IMR-90 (cell line): ENCODE results near the gene TMEM63B. TPM values are rescaled to one million over a fixed set of nuclear protein-coding genes. Genes with fewer than 3 reads are reported as not detected.

ENCODE experiments used
- ATAC-seq: fragments of 200-7000 bp; cut with Tn5 transposase; 2 replicates; pipeline ENCODE4 v1.9.1; 2020; ENCODE audit warnings: low read depth, mild to moderate bottlenecking, moderate library complexity
- BruUV-seq: library from RNA; stranded (reverse); fragments of 400-500 nt; replicated peaks from 2 replicates; lab custom pipeline; 2021; lab: Mats Ljungman, UMichigan
- CTCF ChIA-PET: fragments of 300-600 bp; formaldehyde crosslinking; extraction: SDS; loops from one replicate; lab custom pipeline; 2021; ENCODE audit warnings: antibody characterized with exemption; lab: Yijun Ruan, JAX
- POLR2A ChIA-PET: fragments of 300-600 bp; sonication (Branson Sonifier 250); formaldehyde crosslinking; loops from one replicate; lab custom pipeline; 2022; ENCODE audit warnings: antibody characterized with exemption; ENCODE audit not compliant: unreplicated experiment; lab: Charles Lee
- DNase-seq: peaks from one replicate; pipeline ENCODE4 v3.0.0; 2013
- H2AFZ ChIP-seq: replicated peaks from 2 replicates; pipeline ENCODE3; 2013; ENCODE audit warnings: low read length, mild to moderate bottlenecking; ENCODE audit not compliant: poor library complexity
- H2AK5ac ChIP-seq: 2 replicates; pipeline ENCODE4 v1.6.1; 2013; ENCODE audit warnings: low read depth, low read length, inconsistent platforms
- H2AK9ac ChIP-seq: replicated peaks from 2 replicates; pipeline ENCODE3; 2013; ENCODE audit warnings: mild to moderate bottlenecking, low read depth, low read length, moderate library complexity; ENCODE audit not compliant: poor library complexity
- H2BK120ac ChIP-seq: 2 replicates; pipeline ENCODE4 v1.6.1; 2013; ENCODE audit warnings: low read depth, low read length, inconsistent platforms
- H2BK15ac ChIP-seq: 3 replicates; pipeline ENCODE4 v1.6.1; 2013; ENCODE audit warnings: low read depth, low read length, inconsistent platforms
- H2BK20ac ChIP-seq: 2 replicates; pipeline ENCODE4 v1.6.1; 2013; ENCODE audit warnings: low read depth, mild to moderate bottlenecking, inconsistent platforms, low read length, moderate library complexity
- H2BK5ac ChIP-seq: 2 replicates; pipeline ENCODE4 v1.6.1; 2013; ENCODE audit warnings: mild to moderate bottlenecking, low read depth, low read length, inconsistent platforms; ENCODE audit not compliant: poor library complexity, severe bottlenecking
- H3K14ac ChIP-seq: replicated peaks from 2 replicates; pipeline ENCODE4 v1.6.1; 2013; ENCODE audit warnings: low read depth, low read length, inconsistent platforms
- H3K18ac ChIP-seq: 2 replicates; pipeline ENCODE4 v1.6.1; 2013; ENCODE audit warnings: low read depth, low read length, control low read depth
- H3K23ac ChIP-seq: 2 replicates; pipeline ENCODE4 v1.6.1; 2013; ENCODE audit warnings: low read depth, low read length, inconsistent platforms
- H3K27ac ChIP-seq: 2 replicates; pipeline ENCODE4 v1.5.1; 2013; ENCODE audit warnings: mild to moderate bottlenecking, control low read depth, low read length; ENCODE audit not compliant: insufficient read depth
- H3K27me3 ChIP-seq: 2 replicates; pipeline ENCODE4 v1.6.1; 2013; ENCODE audit warnings: low read length; ENCODE audit not compliant: control insufficient read depth, insufficient read depth
- H3K36me3 ChIP-seq: 2 replicates; pipeline ENCODE4 v1.6.1; 2013; ENCODE audit warnings: low read length, mixed read lengths; ENCODE audit not compliant: control insufficient read depth, insufficient read depth
- H3K4ac ChIP-seq: 2 replicates; pipeline ENCODE4 v1.6.1; 2013; ENCODE audit warnings: low read depth, low read length, inconsistent platforms
- H3K4me1 ChIP-seq: 2 replicates; pipeline ENCODE4 v1.6.1; 2013; ENCODE audit warnings: low read length, mixed read lengths; ENCODE audit not compliant: control insufficient read depth, insufficient read depth
- H3K4me2 ChIP-seq: 2 replicates; pipeline ENCODE4 v1.6.1; 2013; ENCODE audit warnings: low read depth, mild to moderate bottlenecking, control low read depth, low read length, moderate library complexity
- H3K4me3 ChIP-seq: 2 replicates; pipeline ENCODE4 v1.5.1; 2013; ENCODE audit warnings: low read depth, mild to moderate bottlenecking, control low read depth, low read length, moderate library complexity; ENCODE audit not compliant: insufficient read depth
- H3K56ac ChIP-seq: 2 replicates; pipeline ENCODE4 v1.6.1; 2013; ENCODE audit warnings: low read length, inconsistent platforms; ENCODE audit not compliant: insufficient read depth; ENCODE audit errors: extremely low read depth
- H3K79me1 ChIP-seq, 2 experiments: 2 replicates each; pipeline ENCODE4 v1.6.1; 2013; ENCODE audit warnings: low read length in 2 of 2, inconsistent platforms in 1 of 2, low read depth in 1 of 2
- H3K9ac ChIP-seq: 2 replicates; pipeline ENCODE4 v1.6.1; 2013; ENCODE audit warnings: low read depth, low read length, control low read depth
- H3K9me1 ChIP-seq: 2 replicates; pipeline ENCODE4 v1.6.1; 2013; ENCODE audit warnings: low read length, inconsistent platforms; ENCODE audit not compliant: insufficient read depth
- H3K9me3 ChIP-seq: 2 replicates; pipeline ENCODE4 v1.6.1; 2013; ENCODE audit warnings: low read length; ENCODE audit not compliant: control insufficient read depth, insufficient read depth
- H4K20me1 ChIP-seq: 2 replicates; pipeline ENCODE4 v1.6.1; 2013; ENCODE audit warnings: low read length, inconsistent platforms; ENCODE audit not compliant: insufficient read depth
- H4K5ac ChIP-seq: 2 replicates; pipeline ENCODE4 v1.6.1; 2013; ENCODE audit warnings: mild to moderate bottlenecking, low read depth, low read length, control low read depth
- H4K8ac ChIP-seq, 2 experiments: 2 replicates each; pipeline ENCODE4 v1.6.1; 2013; ENCODE audit warnings: low read depth in 2 of 2, low read length in 2 of 2, control low read depth in 1 of 2, inconsistent platforms in 1 of 2
- H4K91ac ChIP-seq: 2 replicates; pipeline ENCODE4 v1.6.1; 2013; ENCODE audit warnings: low read depth, low read length, inconsistent platforms; ENCODE audit not compliant: insufficient read depth
- BHLHE40 ChIP-seq: fragments of 150-350 bp; IDR thresholded peaks from 2 replicates; pipeline ENCODE4 v1.6.1; 2016; ENCODE audit warnings: mild to moderate bottlenecking, low read depth, low read length
- CEBPB ChIP-seq: IDR thresholded peaks from 2 replicates; pipeline ENCODE4 v1.6.1; 2012; ENCODE audit warnings: low read depth, low read length, improper control_type of control experiment
- CTCF ChIP-seq: conservative IDR thresholded peaks from 2 replicates; pipeline ENCODE4 v1.5.1; 2012; ENCODE audit warnings: mild to moderate bottlenecking, low read depth, low read length, improper control_type of control experiment
- ELK1 ChIP-seq: fragments of 150-350 bp; IDR thresholded peaks from 2 replicates; pipeline ENCODE4 v1.6.1; 2016; ENCODE audit warnings: low read depth, mild to moderate bottlenecking, low read length, moderate library complexity, borderline replicate concordance
- FOS ChIP-seq: fragments of 150-350 bp; IDR thresholded peaks from 2 replicates; pipeline ENCODE4 v1.6.1; 2016; ENCODE audit warnings: low read depth, low read length
- MAFK ChIP-seq: IDR thresholded peaks from 2 replicates; pipeline ENCODE4 v1.6.1; 2012; ENCODE audit warnings: low read depth, low read length, improper control_type of control experiment
- MAZ ChIP-seq: IDR thresholded peaks from 2 replicates; pipeline ENCODE4 v1.6.1; 2012; ENCODE audit warnings: low read depth, mild to moderate bottlenecking, low read length, improper control_type of control experiment, moderate library complexity, borderline replicate concordance
- MXI1 ChIP-seq: IDR thresholded peaks from 2 replicates; pipeline ENCODE4 v1.6.1; 2012; ENCODE audit warnings: low read depth, mild to moderate bottlenecking, low read length, moderate library complexity, borderline replicate concordance
- NFE2L2 ChIP-seq: fragments of 150-350 bp; IDR thresholded peaks from 2 replicates; pipeline ENCODE4 v1.6.1; 2016; ENCODE audit warnings: low read depth, mild to moderate bottlenecking, low read length
- POLR2A ChIP-seq: IDR thresholded peaks from 2 replicates; pipeline ENCODE4 v1.6.1; 2012; ENCODE audit warnings: mild to moderate bottlenecking, low read depth, low read length
- RAD21 ChIP-seq: IDR thresholded peaks from 2 replicates; pipeline ENCODE4 v1.6.1; 2012; ENCODE audit warnings: low read length, improper control_type of control experiment
- RCOR1 ChIP-seq: IDR thresholded peaks from 2 replicates; pipeline ENCODE4 v1.6.1; 2012; ENCODE audit warnings: mild to moderate bottlenecking, low read length, improper control_type of control experiment; ENCODE audit not compliant: insufficient replicate concordance
- RFX5 ChIP-seq: IDR thresholded peaks from 2 replicates; pipeline ENCODE4 v1.8.0; 2012; ENCODE audit warnings: low read depth, mild to moderate bottlenecking, low read length, moderate library complexity
- SMC3 ChIP-seq: fragments of 150-350 bp; IDR thresholded peaks from 2 replicates; pipeline ENCODE4 v1.6.1; 2016; ENCODE audit warnings: low read depth, mild to moderate bottlenecking, antibody characterized with exemption, low read length, moderate library complexity
- USF2 ChIP-seq: fragments of 150-350 bp; IDR thresholded peaks from 2 replicates; pipeline ENCODE4 v1.6.1; 2017; ENCODE audit warnings: mild to moderate bottlenecking, antibody characterized with exemption, low read length, low read depth
- WGBS, 2 experiments: methylation state at CpG; one replicate each; pipeline versions ENCODE4 v1.1.5 to v1.1.7; 2013; ENCODE audit warnings: missing lambda C conversion rate in 2 of 2; ENCODE audit not compliant: insufficient read length in 1 of 2; ENCODE audit errors: extremely low coverage in 2 of 2; 5-methylcytosine and 5-hydroxymethylcytosine counted together
- dilution Hi-C: fragments of 300-500 bp; cut with HindIII; formaldehyde crosslinking; loops from one replicate; pipeline ENCODE4 v1.14.3; 2018; ENCODE audit warnings: low sequenced_read_pairs; ENCODE audit not compliant: unreplicated experiment
- in situ Hi-C: fragments of 300-500 bp; cut with MboI; formaldehyde crosslinking; loops from 3 replicates; pipeline ENCODE4 v1.14.3; 2019; ENCODE audit warnings: low sequenced_read_pairs, inconsistent platforms, mixed read lengths
- intact Hi-C: fragments of 100-400 bp; cut with micrococcal nuclease; formaldehyde crosslinking; loops from 2 replicates; pipeline ENCODE4 v1.10.0; 2022
- polyA plus RNA-seq, 3 experiments: library from polyadenylated mRNA; depleted of rRNA; stranded (reverse); fragments of >200 nt; gene quantifications; 2 replicates each; pipeline ENCODE4 v1.2.3, GENCODE V29; 2012; ENCODE audit warnings: low replicate concordance in 1 of 3
- total RNA-seq: library from RNA; depleted of rRNA; stranded (reverse); fragments of >200 nt; gene quantifications from 2 replicates; pipeline ENCODE4 v1.2.3, GENCODE V29; 2012

The TMEM63B gene
- total and polyA plus RNA-seq, 2 of the 4 experiments (the other 2 are of a cell fraction) = 12.2 to 42.6 TPM

- H3K79me1 ChIP-seq = no peaks in the 10 kb centered on the region
- dilution Hi-C loops (no loop called here), in situ Hi-C loops (no loop called here), intact Hi-C loops (loop anchor here (1.0 kb wide), 1 partner anchor 59 kb away; no protein-coding TSS in a partner anchor)
- H3K18ac ChIP-seq = no peak overlapping the region
- H3K4me3 ChIP-seq = no peak overlapping the region
- 0 out of 2 replicates have a peak overlapping the region, but pooled peaks have one; percentile 58 for H3K14ac ChIP-seq
- no peak overlapping the region for H3K56ac ChIP-seq
- no peak overlapping the region for H2BK15ac ChIP-seq
- H3K9me1 ChIP-seq = 0 out of 2 replicates have a peak, but pooled peaks cover 9% of the 10 kb centered on the region
- no peak for DNase-seq
- no peak overlapping the region for H3K4me2 ChIP-seq
- H3K9ac ChIP-seq = no peak overlapping the region
- H4K91ac ChIP-seq = no peak overlapping the region
- H2AK5ac ChIP-seq = no peak overlapping the region
- 90% methylated on average over 5 of the region's 9 CpGs; no CpG with 5 or more reads in 1 of the 2 experiments for WGBS, 2 experiments
- no peaks in the 10 kb centered on the region; the same call in 1 of the 2 replicates for H4K20me1 ChIP-seq
- H3K9me3 ChIP-seq = no peaks in the 10 kb centered on the region
- H2AK9ac ChIP-seq = no peak overlapping the region
- H3K4me1 ChIP-seq = no peaks in the 10 kb centered on the region
- BruUV-seq = no TSS peak
- peaks cover 5% of the 10 kb centered on the region; the same call in 1 of the 2 replicates for H3K27me3 ChIP-seq
- no peak overlapping the region for H3K23ac ChIP-seq
- POLR2A ChIA-PET = no interaction called here
- H4K8ac ChIP-seq = 0 out of 4 replicates have a peak overlapping the region, but pooled peaks of 1 of the 2 experiments have one; percentile 5
- H2AFZ ChIP-seq = peak overlapping the region; percentile 57
- ATAC-seq = no peak
- no peak overlapping the region for H2BK120ac ChIP-seq
- H2BK20ac ChIP-seq = no peak overlapping the region
- no peak overlapping the region for H2BK5ac ChIP-seq
- H4K5ac ChIP-seq = no peak overlapping the region
- CTCF ChIA-PET = no interaction called here
- no peaks in the 10 kb centered on the region for H3K36me3 ChIP-seq
- H3K4ac ChIP-seq = peak overlapping the region; percentile 34; the same call in 1 of the 2 replicates
- no peak overlapping the region for H3K27ac ChIP-seq
- TF ChIP-seq RFX5 (no peak), MAZ (no peak), USF2 (no peak), BHLHE40 (no peak), CTCF (no peak), FOS (no peak), SMC3 (no peak), RAD21 (no peak), NFE2L2 (no peak), POLR2A (no peak), CEBPB (no peak), MXI1 (no peak), MAFK (no peak), RCOR1 (no peak), ELK1 (no peak)
Observed at GRCh38 chr6:44178424-44179071, 51.2 kb downstream of the TMEM63B start.
